ENCODE results near the gene MRPL24. TPM values are rescaled to one million over a fixed set of nuclear protein-coding genes. Genes with fewer than 3 reads are reported as not detected.

The MRPL24 gene
- total and polyA plus RNA-seq, 10 of the 15 experiments (the other 5 are each of a cell fraction or from before 2014, with no cell fraction given), result 87.4 to 269 (median 134) TPM

DNA sequence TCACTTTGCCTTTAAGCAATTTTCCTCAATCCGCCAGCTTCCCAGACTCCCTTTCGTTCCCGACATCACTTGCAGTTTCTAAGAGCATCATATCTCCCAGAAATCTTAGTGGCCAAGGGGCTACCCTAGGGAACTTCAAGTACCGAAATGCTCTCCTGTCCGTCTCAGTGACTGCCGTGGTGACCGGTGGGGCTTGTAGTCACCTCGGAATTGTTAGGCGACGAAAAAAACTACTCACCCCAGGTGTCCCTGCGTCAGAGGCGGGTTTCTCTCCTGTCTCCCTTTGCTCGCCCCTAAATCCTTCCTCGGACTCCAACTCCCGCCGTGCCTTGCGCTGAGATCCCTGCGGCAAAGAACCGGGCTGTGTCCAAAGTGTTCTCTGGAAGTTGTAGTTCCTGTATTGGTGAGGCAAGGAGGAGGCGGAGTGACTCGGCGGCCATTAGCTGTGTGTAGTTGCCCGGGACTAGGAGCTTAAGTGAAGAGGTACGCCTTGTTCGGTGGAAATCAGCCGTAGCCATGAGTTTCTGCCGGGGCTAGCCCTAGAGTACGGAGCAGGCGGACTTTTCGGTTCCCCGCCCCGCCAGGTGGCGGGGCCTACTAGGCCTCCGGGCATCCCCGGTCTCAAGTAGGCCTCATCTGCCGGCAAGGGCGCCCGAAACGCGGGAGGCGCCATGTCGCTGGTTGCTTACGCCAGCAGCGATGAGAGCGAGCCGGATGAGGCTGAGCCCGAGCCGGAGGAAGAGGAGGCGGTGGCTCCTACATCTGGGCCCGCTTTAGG, 26.4 kb upstream of the MRPL24 start, which contains the start of gene PRCC (continued):
- TF ChIP-seq, protein P1, sequence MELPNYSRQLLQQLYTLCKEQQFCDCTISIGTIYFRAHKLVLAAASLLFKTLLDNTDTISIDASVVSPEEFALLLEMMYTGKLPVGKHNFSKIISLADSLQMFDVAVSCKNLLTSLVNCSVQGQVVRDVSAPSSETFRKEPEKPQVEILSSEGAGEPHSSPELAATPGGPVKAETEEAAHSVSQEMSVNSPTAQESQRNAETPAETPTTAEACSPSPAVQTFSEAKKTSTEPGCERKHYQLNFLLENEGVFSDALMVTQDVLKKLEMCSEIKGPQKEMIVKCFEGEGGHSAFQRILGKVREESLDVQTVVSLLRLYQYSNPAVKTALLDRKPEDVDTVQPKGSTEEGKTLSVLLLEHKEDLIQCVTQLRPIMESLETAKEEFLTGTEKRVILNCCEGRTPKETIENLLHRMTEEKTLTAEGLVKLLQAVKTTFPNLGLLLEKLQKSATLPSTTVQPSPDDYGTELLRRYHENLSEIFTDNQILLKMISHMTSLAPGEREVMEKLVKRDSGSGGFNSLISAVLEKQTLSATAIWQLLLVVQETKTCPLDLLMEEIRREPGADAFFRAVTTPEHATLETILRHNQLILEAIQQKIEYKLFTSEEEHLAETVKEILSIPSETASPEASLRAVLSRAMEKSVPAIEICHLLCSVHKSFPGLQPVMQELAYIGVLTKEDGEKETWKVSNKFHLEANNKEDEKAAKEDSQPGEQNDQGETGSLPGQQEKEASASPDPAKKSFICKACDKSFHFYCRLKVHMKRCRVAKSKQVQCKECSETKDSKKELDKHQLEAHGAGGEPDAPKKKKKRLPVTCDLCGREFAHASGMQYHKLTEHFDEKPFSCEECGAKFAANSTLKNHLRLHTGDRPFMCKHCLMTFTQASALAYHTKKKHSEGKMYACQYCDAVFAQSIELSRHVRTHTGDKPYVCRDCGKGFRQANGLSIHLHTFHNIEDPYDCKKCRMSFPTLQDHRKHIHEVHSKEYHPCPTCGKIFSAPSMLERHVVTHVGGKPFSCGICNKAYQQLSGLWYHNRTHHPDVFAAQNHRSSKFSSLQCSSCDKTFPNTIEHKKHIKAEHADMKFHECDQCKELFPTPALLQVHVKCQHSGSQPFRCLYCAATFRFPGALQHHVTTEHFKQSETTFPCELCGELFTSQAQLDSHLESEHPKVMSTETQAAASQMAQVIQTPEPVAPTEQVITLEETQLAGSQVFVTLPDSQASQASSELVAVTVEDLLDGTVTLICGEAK (IDR thresholded peaks at IDR 0.05; ENCODE audit: borderline replicate concordance), result peak; percentile 91
- TF ChIP-seq SMAD5 (IDR thresholded peaks at IDR 0.05; ENCODE audit: low read depth), result no peak
- TF ChIP-seq ATF7 (IDR thresholded peaks at IDR 0.05; ENCODE audit: low read depth), result peak; percentile 73; the same call in 1 of the 2 replicates
- TF ChIP-seq, protein P2, sequence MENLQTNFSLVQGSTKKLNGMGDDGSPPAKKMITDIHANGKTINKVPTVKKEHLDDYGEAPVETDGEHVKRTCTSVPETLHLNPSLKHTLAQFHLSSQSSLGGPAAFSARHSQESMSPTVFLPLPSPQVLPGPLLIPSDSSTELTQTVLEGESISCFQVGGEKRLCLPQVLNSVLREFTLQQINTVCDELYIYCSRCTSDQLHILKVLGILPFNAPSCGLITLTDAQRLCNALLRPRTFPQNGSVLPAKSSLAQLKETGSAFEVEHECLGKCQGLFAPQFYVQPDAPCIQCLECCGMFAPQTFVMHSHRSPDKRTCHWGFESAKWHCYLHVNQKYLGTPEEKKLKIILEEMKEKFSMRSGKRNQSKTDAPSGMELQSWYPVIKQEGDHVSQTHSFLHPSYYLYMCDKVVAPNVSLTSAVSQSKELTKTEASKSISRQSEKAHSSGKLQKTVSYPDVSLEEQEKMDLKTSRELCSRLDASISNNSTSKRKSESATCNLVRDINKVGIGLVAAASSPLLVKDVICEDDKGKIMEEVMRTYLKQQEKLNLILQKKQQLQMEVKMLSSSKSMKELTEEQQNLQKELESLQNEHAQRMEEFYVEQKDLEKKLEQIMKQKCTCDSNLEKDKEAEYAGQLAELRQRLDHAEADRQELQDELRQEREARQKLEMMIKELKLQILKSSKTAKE (IDR thresholded peaks at IDR 0.05; ENCODE audit: low read depth, poor library complexity, severe bottlenecking), result no peak
- TF ChIP-seq SUZ12 (IDR thresholded peaks at IDR 0.05; ENCODE audit: unreplicated experiment), result peak; percentile 64
- no peak for TF ChIP-seq RAD51 (IDR thresholded peaks at IDR 0.05)
- TF ChIP-seq, protein P3, sequence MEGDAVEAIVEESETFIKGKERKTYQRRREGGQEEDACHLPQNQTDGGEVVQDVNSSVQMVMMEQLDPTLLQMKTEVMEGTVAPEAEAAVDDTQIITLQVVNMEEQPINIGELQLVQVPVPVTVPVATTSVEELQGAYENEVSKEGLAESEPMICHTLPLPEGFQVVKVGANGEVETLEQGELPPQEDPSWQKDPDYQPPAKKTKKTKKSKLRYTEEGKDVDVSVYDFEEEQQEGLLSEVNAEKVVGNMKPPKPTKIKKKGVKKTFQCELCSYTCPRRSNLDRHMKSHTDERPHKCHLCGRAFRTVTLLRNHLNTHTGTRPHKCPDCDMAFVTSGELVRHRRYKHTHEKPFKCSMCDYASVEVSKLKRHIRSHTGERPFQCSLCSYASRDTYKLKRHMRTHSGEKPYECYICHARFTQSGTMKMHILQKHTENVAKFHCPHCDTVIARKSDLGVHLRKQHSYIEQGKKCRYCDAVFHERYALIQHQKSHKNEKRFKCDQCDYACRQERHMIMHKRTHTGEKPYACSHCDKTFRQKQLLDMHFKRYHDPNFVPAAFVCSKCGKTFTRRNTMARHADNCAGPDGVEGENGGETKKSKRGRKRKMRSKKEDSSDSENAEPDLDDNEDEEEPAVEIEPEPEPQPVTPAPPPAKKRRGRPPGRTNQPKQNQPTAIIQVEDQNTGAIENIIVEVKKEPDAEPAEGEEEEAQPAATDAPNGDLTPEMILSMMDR (IDR thresholded peaks at IDR 0.05 in 2 of 3, conservative IDR thresholded peaks at IDR 0.05 in 1 of 3; ENCODE audit: control insufficient read depth in 2 of 3, extremely low read depth in 1 of 3, insufficient read depth in 1 of 3, low read depth in 3 of 3, low read length in 3 of 3), result no peak
- peak; percentile 98 for TF ChIP-seq SIX5 (IDR thresholded peaks at IDR 0.05; ENCODE audit: low read depth, low read length, severe bottlenecking)
- peak; percentile 66 for TF ChIP-seq NR2F1 (conservative IDR thresholded peaks at IDR 0.05)
- TF ChIP-seq MEF2A (IDR thresholded peaks at IDR 0.05; ENCODE audit: insufficient read depth, low read depth, low read length), result no peak
- peak; percentile 24; the same call in 1 of the 2 replicates for TF ChIP-seq NFIC (IDR thresholded peaks at IDR 0.05; ENCODE audit: low read depth, low read length)
- TF ChIP-seq YY1 (IDR thresholded peaks at IDR 0.05; ENCODE audit: low read depth, low read length), result peak; percentile 99
- TF ChIP-seq EZH2 (IDR thresholded peaks at IDR 0.05; ENCODE audit: borderline replicate concordance, control insufficient read depth, low read depth, low read length), result no peak
- peak; percentile 20; the same call in 1 of the 2 replicates for TF ChIP-seq STAT1 (conservative IDR thresholded peaks at IDR 0.05)
- TF ChIP-seq, protein P4, sequence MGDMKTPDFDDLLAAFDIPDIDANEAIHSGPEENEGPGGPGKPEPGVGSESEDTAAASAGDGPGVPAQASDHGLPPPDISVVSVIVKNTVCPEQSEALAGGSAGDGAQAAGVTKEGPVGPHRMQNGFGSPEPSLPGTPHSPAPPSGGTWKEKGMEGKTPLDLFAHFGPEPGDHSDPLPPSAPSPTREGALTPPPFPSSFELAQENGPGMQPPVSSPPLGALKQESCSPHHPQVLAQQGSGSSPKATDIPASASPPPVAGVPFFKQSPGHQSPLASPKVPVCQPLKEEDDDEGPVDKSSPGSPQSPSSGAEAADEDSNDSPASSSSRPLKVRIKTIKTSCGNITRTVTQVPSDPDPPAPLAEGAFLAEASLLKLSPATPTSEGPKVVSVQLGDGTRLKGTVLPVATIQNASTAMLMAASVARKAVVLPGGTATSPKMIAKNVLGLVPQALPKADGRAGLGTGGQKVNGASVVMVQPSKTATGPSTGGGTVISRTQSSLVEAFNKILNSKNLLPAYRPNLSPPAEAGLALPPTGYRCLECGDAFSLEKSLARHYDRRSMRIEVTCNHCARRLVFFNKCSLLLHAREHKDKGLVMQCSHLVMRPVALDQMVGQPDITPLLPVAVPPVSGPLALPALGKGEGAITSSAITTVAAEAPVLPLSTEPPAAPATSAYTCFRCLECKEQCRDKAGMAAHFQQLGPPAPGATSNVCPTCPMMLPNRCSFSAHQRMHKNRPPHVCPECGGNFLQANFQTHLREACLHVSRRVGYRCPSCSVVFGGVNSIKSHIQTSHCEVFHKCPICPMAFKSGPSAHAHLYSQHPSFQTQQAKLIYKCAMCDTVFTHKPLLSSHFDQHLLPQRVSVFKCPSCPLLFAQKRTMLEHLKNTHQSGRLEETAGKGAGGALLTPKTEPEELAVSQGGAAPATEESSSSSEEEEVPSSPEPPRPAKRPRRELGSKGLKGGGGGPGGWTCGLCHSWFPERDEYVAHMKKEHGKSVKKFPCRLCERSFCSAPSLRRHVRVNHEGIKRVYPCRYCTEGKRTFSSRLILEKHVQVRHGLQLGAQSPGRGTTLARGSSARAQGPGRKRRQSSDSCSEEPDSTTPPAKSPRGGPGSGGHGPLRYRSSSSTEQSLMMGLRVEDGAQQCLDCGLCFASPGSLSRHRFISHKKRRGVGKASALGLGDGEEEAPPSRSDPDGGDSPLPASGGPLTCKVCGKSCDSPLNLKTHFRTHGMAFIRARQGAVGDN (IDR thresholded peaks at IDR 0.05), result no peak
- no peak for TF ChIP-seq EP300 (IDR thresholded peaks at IDR 0.05; ENCODE audit: borderline replicate concordance in 1 of 2, control insufficient read depth in 1 of 2, low read depth in 2 of 2, low read length in 2 of 2)
